WTC11 (cell line): ENCODE results near the gene CCDC51. TPM values are rescaled to one million over a fixed set of nuclear protein-coding genes. Genes with fewer than 3 reads are reported as not detected.

ENCODE experiments used
- ATAC-seq: fragments of 200-7000 bp; cut with Tn5 transposase; 2 replicates; pipeline ENCODE4 v1.10.0; 2021; ENCODE audit warnings: mild to moderate bottlenecking, moderate library complexity
- Bru-seq: library from RNA; stranded (reverse); fragments of 400-500 nt; gene quantifications from one replicate; lab custom pipeline; 2021; lab: Mats Ljungman, UMichigan
- CTCF ChIA-PET: fragments of 300-600 bp; sonication (Branson Sonifier 250); formaldehyde crosslinking; loops from one replicate; lab custom pipeline; 2021; ENCODE audit warnings: antibody characterized with exemption; lab: Charles Lee
- POLR2A ChIA-PET: fragments of 350-600 bp; sonication (Branson Sonifier 250); formaldehyde crosslinking; loops from one replicate; lab custom pipeline; 2021; ENCODE audit warnings: antibody characterized with exemption; lab: Charles Lee
- DNase-seq: peaks from one replicate; pipeline ENCODE4 v3.0.0; 2021; ENCODE audit warnings: low spot score
- H3K27ac Mint-ChIP-seq: 2 replicates; pipeline ENCODE4 v1.8.0; 2021; ENCODE audit warnings: mixed read lengths
- H3K27me3 Mint-ChIP-seq: 2 replicates; pipeline ENCODE4 v1.8.0; 2021; ENCODE audit warnings: low read depth, mild to moderate bottlenecking, moderate library complexity, mixed read lengths
- H3K36me3 Mint-ChIP-seq: 2 replicates; pipeline ENCODE4 v1.8.0; 2021; ENCODE audit warnings: mixed read lengths
- H3K4me1 Mint-ChIP-seq: 2 replicates; pipeline ENCODE4 v1.8.0; 2022; ENCODE audit warnings: mixed read lengths
- H3K4me3 Mint-ChIP-seq: 2 replicates; pipeline ENCODE4 v1.8.0; 2021; ENCODE audit warnings: mild to moderate bottlenecking, moderate library complexity, mixed read lengths
- H3K9me3 Mint-ChIP-seq: 2 replicates; pipeline ENCODE4 v1.8.0; 2021; ENCODE audit warnings: mixed read lengths
- ARID4B ChIP-seq: sonication (generic); formaldehyde crosslinking; IDR thresholded peaks from 2 replicates; pipeline ENCODE4 v1.8.0; 2023; ENCODE audit warnings: missing genetic modification reagents, mild to moderate bottlenecking, borderline replicate concordance
- ATF2 ChIP-seq: sonication (generic); formaldehyde crosslinking; IDR thresholded peaks from 2 replicates; pipeline ENCODE4 v1.8.1; 2022; ENCODE audit warnings: low read depth, missing genetic modification reagents, borderline replicate concordance
- CREB1 ChIP-seq: sonication (generic); formaldehyde crosslinking; IDR thresholded peaks from 2 replicates; pipeline ENCODE4 v1.8.0; 2023; ENCODE audit warnings: mild to moderate bottlenecking, missing genetic modification reagents
- CTCF ChIP-seq: fragments of 200-600 bp; IDR thresholded peaks from 2 replicates; pipeline ENCODE4 v1.8.0; 2022; ENCODE audit warnings: antibody characterized with exemption
- FOXJ3 ChIP-seq: sonication (generic); formaldehyde crosslinking; IDR thresholded peaks from 2 replicates; pipeline ENCODE4 v1.9.0; 2021; ENCODE audit warnings: missing genetic modification reagents, mild to moderate bottlenecking, borderline replicate concordance
- FOXK1 ChIP-seq: sonication (generic); formaldehyde crosslinking; IDR thresholded peaks from 2 replicates; pipeline ENCODE4 v1.8.0; 2022; ENCODE audit warnings: mild to moderate bottlenecking, moderate library complexity, missing genetic modification reagents
- FOXP1 ChIP-seq: sonication (generic); formaldehyde crosslinking; IDR thresholded peaks from 2 replicates; pipeline ENCODE4 v1.8.0; 2022; ENCODE audit warnings: missing genetic modification reagents, mild to moderate bottlenecking, moderate library complexity, borderline replicate concordance
- FOXP4 ChIP-seq: sonication (generic); formaldehyde crosslinking; IDR thresholded peaks from 2 replicates; pipeline ENCODE4 v1.8.0; 2022; ENCODE audit warnings: mild to moderate bottlenecking, missing genetic modification reagents
- HMGA2 ChIP-seq: fragments of 250-450 bp; sonication (Bioruptor Pico); IDR thresholded peaks from 2 replicates; pipeline ENCODE4 v1.4.0; 2021; ENCODE audit warnings: mild to moderate bottlenecking, moderate library complexity
- MAX ChIP-seq: sonication (generic); formaldehyde crosslinking; IDR thresholded peaks from 2 replicates; pipeline ENCODE4 v1.8.0; 2022; ENCODE audit warnings: mild to moderate bottlenecking, missing genetic modification reagents
- MLX ChIP-seq: sonication (generic); formaldehyde crosslinking; IDR thresholded peaks from 2 replicates; pipeline ENCODE4 v1.8.1; 2023; ENCODE audit warnings: mild to moderate bottlenecking, missing genetic modification reagents, moderate library complexity
- MXD4 ChIP-seq: fragments of 250-450 bp; sonication (Bioruptor Pico); IDR thresholded peaks from 2 replicates; pipeline ENCODE4 v1.8.0; 2021; ENCODE audit warnings: mild to moderate bottlenecking, moderate library complexity, borderline replicate concordance
- PRRX2 ChIP-seq: fragments of 250-450 bp; sonication (Bioruptor Pico); IDR thresholded peaks from 2 replicates; pipeline ENCODE4 v1.8.0; 2021; ENCODE audit warnings: mild to moderate bottlenecking
- RELA ChIP-seq: sonication (generic); formaldehyde crosslinking; IDR thresholded peaks from 2 replicates; pipeline ENCODE4 v1.8.1; 2022; ENCODE audit warnings: missing genetic modification reagents, mild to moderate bottlenecking, borderline replicate concordance
- USF1 ChIP-seq: sonication (generic); formaldehyde crosslinking; IDR thresholded peaks from 2 replicates; pipeline ENCODE4 v1.8.0; 2022; ENCODE audit warnings: mild to moderate bottlenecking, missing genetic modification reagents
- ZNF396 ChIP-seq: fragments of 250-450 bp; sonication (Bioruptor Pico); IDR thresholded peaks from 2 replicates; pipeline ENCODE4 v1.8.0; 2021; ENCODE audit warnings: mild to moderate bottlenecking, moderate library complexity, borderline replicate concordance
- ZNF416 ChIP-seq: fragments of 250-450 bp; sonication (Bioruptor Pico); IDR thresholded peaks from 2 replicates; pipeline ENCODE4 v1.9.0; 2021; ENCODE audit warnings: mild to moderate bottlenecking, inconsistent platforms
- ZNF425 ChIP-seq: fragments of 250-450 bp; sonication (Bioruptor Pico); conservative IDR thresholded peaks from 2 replicates; pipeline ENCODE4 v1.9.0; 2021; ENCODE audit warnings: mild to moderate bottlenecking
- ZNF671 ChIP-seq: fragments of 250-450 bp; sonication (Bioruptor Pico); IDR thresholded peaks from 2 replicates; pipeline ENCODE4 v1.8.0; 2021; ENCODE audit warnings: mild to moderate bottlenecking
- long read RNA-seq, 3 experiments: library from RNA in 1 of 3; library from capped mRNA in 1 of 3; library from polyadenylated mRNA in 1 of 3; unstranded in 2 of 3; stranded (forward) in 1 of 3; transcript quantifications; one replicate each; pipeline ENCODE4 v2.0.0, GENCODE V29; 2021
- total RNA-seq: library from RNA; stranded (reverse); gene quantifications from 3 replicates; pipeline ENCODE4 v1.2.3, GENCODE V29; 2021

The CCDC51 gene
- total RNA-seq (23.9 to 25.1 TPM (median 24.7 TPM) in 3 replicates), Bru-seq, nascent RNA (percentile 76 among the genes with signal in this experiment)
- long read RNA-seq, experiment 1, transcript CCDC51-206 (4 exons, 1,461 nt) = minor isoform, 33 of 108 reads
- long read RNA-seq, experiment 1, transcript CCDC51-201 (4 exons, 1,560 nt) = major isoform, 44 of 108 reads
- long read RNA-seq, experiment 1, partial matches to known transcripts = 6 of 108 reads
- long read RNA-seq, experiment 1, other reads (novel, unspliced or antisense) = 21 of 108 reads
- long read RNA-seq, experiment 2, transcript CCDC51-206 (4 exons, 1,461 nt) = major isoform, 12 of 45 reads
- long read RNA-seq, experiment 2, transcript CCDC51-201 (4 exons, 1,560 nt) = minor isoform, 7 of 45 reads
- long read RNA-seq, experiment 2, partial matches to known transcripts = 14 of 45 reads
- long read RNA-seq, experiment 2, other reads (novel, unspliced or antisense) = 11 of 45 reads
- long read RNA-seq, experiment 3, transcript CCDC51-206 (4 exons, 1,461 nt) = minor isoform, 28 of 117 reads
- long read RNA-seq, experiment 3, transcript CCDC51-201 (4 exons, 1,560 nt) = major isoform, 50 of 117 reads
- long read RNA-seq, experiment 3, partial matches to known transcripts = 4 of 117 reads
- long read RNA-seq, experiment 3, other reads (novel, unspliced or antisense) = 31 of 117 reads

GRCh38 chr3:48439820-48440589 lies at the start of gene CCDC51, which contains the start of gene TMA7:
TSS of gene CCDC51 (minus strand) at chr3:48440119. CDS start at chr3:48435128, 4,991 bp downstream.
TSS of gene TMA7 (plus strand) at chr3:48440257. CDS start at chr3:48440297, 40 bp downstream.
- peaks cover 27% of the 10 kb centered on the region for H3K36me3 Mint-ChIP-seq
- peaks cover 17% of the 10 kb centered on the region for H3K4me1 Mint-ChIP-seq
- CTCF ChIA-PET = interaction anchor here (0.8 to 2.3 kb wide), 19 partner anchors 9 to 300 kb away, joined by 3 to 27 read pairs (median 7); partner anchors contain the start of genes CDC25A, NCKIPSD, PLXNB1 and SLC26A6
- peak within 1 kb of the TSS; percentile 99 for H3K27ac Mint-ChIP-seq
- H3K4me3 Mint-ChIP-seq = peak within 1 kb of the TSS; percentile 99
- no peaks in the 10 kb centered on the region for H3K9me3 Mint-ChIP-seq
- ATAC-seq (peak; percentile 95), DNase-seq (peak; percentile 99)
- no peaks in the 10 kb centered on the region for H3K27me3 Mint-ChIP-seq
- POLR2A ChIA-PET = interaction anchor here (1.0 to 2.2 kb wide), 5 partner anchors 10 to 222 kb away, joined by 3 to 15 read pairs (median 6); partner anchors contain the start of gene PLXNB1
- TF ChIP-seq FOXP1 = peak; percentile 88; the same call in 1 of the 2 replicates
- no peak for TF ChIP-seq ATF2 (CRISPR knock-in tag)
- no peak for TF ChIP-seq ZNF671 (CRISPR knock-in tag)
- no peak for TF ChIP-seq MXD4 (CRISPR knock-in tag)
- 0 out of 2 replicates have a peak, but pooled peaks have one; percentile 61 for TF ChIP-seq CREB1
- 0 out of 2 replicates have a peak, but pooled peaks have one; percentile 78 for TF ChIP-seq MLX
- TF ChIP-seq ARID4B (CRISPR knock-in tag) = peak; percentile 18; the same call in 1 of the 2 replicates
- TF ChIP-seq HMGA2 (CRISPR knock-in tag) = no peak
- no peak for TF ChIP-seq ZNF425
- peak; percentile 64 for TF ChIP-seq USF1 (CRISPR knock-in tag)
- no peak for TF ChIP-seq PRRX2 (CRISPR knock-in tag)
- TF ChIP-seq FOXK1 = peak; percentile 96
- TF ChIP-seq FOXJ3 (CRISPR knock-in tag) = no peak
- no peak for TF ChIP-seq ZNF416 (CRISPR knock-in tag)
- TF ChIP-seq CTCF = no peak
- TF ChIP-seq RELA (CRISPR knock-in tag) = 0 out of 2 replicates have a peak, but pooled peaks have one; percentile 27
- 0 out of 2 replicates have a peak, but pooled peaks have one; percentile 75 for TF ChIP-seq FOXP4 (CRISPR knock-in tag)
- TF ChIP-seq MAX (CRISPR knock-in tag) = peak; percentile 97
- TF ChIP-seq ZNF396 (CRISPR knock-in tag) = no peak
